ENCODE data around the gene ACACB.

GRCh38 chr12:109112720-109113465, 3.5 kb upstream of the ACACB start:
- no peak for TF ChIP-seq CTCF (conservative IDR thresholded peaks at IDR 0.05)
- TF ChIP-seq ZFX (IDR thresholded peaks at IDR 0.05), result no peak
